ENCODE data around the gene TECPR2.
"Not testable (repeated sequence)": the region's sequence is repeated elsewhere in the genome, so short reads cannot be mapped to it uniquely, and the experiment has no call there.

TECPR2 gene

GRCh38 chr14:102510616-102511520 lies 148.1 kb downstream of the TECPR2 start:
- Histone ChIP-seq H3K4me3 (ENCODE audit: low read depth, low read length) (peak overlapping the region; percentile 81), H3K36me3 (ENCODE audit: control insufficient read depth, insufficient read depth, low read length) (peaks cover 10% of the 10 kb centered on the region), H3K9ac (ENCODE audit: low read length) (no peak overlapping the region), H3K27ac (ENCODE audit: low read depth, low read length) (no peak overlapping the region), H3K4me1 (ENCODE audit: control insufficient read depth, insufficient read depth, low read length) (peaks cover 21% of the 10 kb centered on the region), H3K27me3 (ENCODE audit: control insufficient read depth, insufficient read depth, low read length) (no peaks in the 10 kb centered on the region), H3K9me3 (ENCODE audit: control insufficient read depth, insufficient read depth, low read depth, low read length) (no peaks in the 10 kb centered on the region)

GRCh38 chr14:102511538-102511937 lies 148.8 kb downstream of the TECPR2 start:
- Histone ChIP-seq H3K27ac (ENCODE audit: low read depth, low read length) (no peak overlapping the region), H3K4me3 (ENCODE audit: low read depth, low read length) (no peak overlapping the region), H3K9me3 (ENCODE audit: control insufficient read depth, insufficient read depth, low read depth, low read length) (no peaks in the 10 kb centered on the region), H3K36me3 (ENCODE audit: control insufficient read depth, insufficient read depth, low read length) (peaks cover 3% of the 10 kb centered on the region), H3K27me3 (ENCODE audit: control insufficient read depth, insufficient read depth, low read length) (no peaks in the 10 kb centered on the region), H3K9ac (ENCODE audit: low read length) (no peak overlapping the region), H3K4me1 (ENCODE audit: control insufficient read depth, insufficient read depth, low read length) (peaks cover 24% of the 10 kb centered on the region)

- Histone ChIP-seq H3K4me1 (ENCODE audit: control insufficient read depth, insufficient read depth, low read length) (peaks cover 24% of the 10 kb centered on the region), H3K4me3 (ENCODE audit: low read depth, low read length) (no peak overlapping the region), H3K27me3 (ENCODE audit: control insufficient read depth, insufficient read depth, low read length) (0 out of 2 replicates have a peak, but pooled peaks cover 4% of the 10 kb centered on the region), H3K9me3 (ENCODE audit: control insufficient read depth, insufficient read depth, low read depth, low read length) (no peaks in the 10 kb centered on the region), H3K36me3 (ENCODE audit: control insufficient read depth, insufficient read depth, low read length) (no peaks in the 10 kb centered on the region), H3K27ac (ENCODE audit: low read depth, low read length) (no peak overlapping the region), H3K9ac (ENCODE audit: low read length) (no peak overlapping the region)
Measured at GRCh38 chr14:102512793-102513300, 150.1 kb downstream of the TECPR2 start.

GRCh38 chr14:102513899-102514772 lies 151.4 kb downstream of the TECPR2 start:
- Histone ChIP-seq H3K36me3 (ENCODE audit: control insufficient read depth, insufficient read depth, low read length) (no peaks in the 10 kb centered on the region), H3K27me3 (ENCODE audit: control insufficient read depth, insufficient read depth, low read length) (0 out of 2 replicates have a peak, but pooled peaks cover 4% of the 10 kb centered on the region), H3K9me3 (ENCODE audit: control insufficient read depth, insufficient read depth, low read depth, low read length) (no peaks in the 10 kb centered on the region), H3K4me3 (ENCODE audit: low read depth, low read length) (no peak overlapping the region), H3K27ac (ENCODE audit: low read depth, low read length) (no peak overlapping the region), H3K4me1 (ENCODE audit: control insufficient read depth, insufficient read depth, low read length) (peaks cover 16% of the 10 kb centered on the region), H3K9ac (ENCODE audit: low read length) (no peak overlapping the region)

- H3K27me3 ChIP-seq (ENCODE audit: control insufficient read depth, insufficient read depth, low read length), result 0 out of 2 replicates have a peak, but pooled peaks cover 4% of the 10 kb centered on the region
- no peaks in the 10 kb centered on the region for H3K9me3 ChIP-seq (ENCODE audit: control insufficient read depth, insufficient read depth, low read depth, low read length)
- H3K4me3 ChIP-seq (ENCODE audit: low read depth, low read length), result no peak overlapping the region
- H3K4me1 ChIP-seq (ENCODE audit: control insufficient read depth, insufficient read depth, low read length), result peaks cover 16% of the 10 kb centered on the region
- H3K9ac ChIP-seq (ENCODE audit: low read length), result no peak overlapping the region
- no peaks in the 10 kb centered on the region for H3K36me3 ChIP-seq (ENCODE audit: control insufficient read depth, insufficient read depth, low read length)
- no peak overlapping the region for H3K27ac ChIP-seq (ENCODE audit: low read depth, low read length)
Measured at GRCh38 chr14:102514987-102515733, 152.4 kb downstream of the TECPR2 start.

- 0 out of 2 replicates have a peak, but pooled peaks cover 2% of the 10 kb centered on the region for H3K4me1 ChIP-seq (ENCODE audit: control insufficient read depth, insufficient read depth, low read length)
- H3K9ac ChIP-seq (ENCODE audit: low read length), result peak overlapping the region; percentile 52
- peak overlapping the region; percentile 88 for H3K4me3 ChIP-seq (ENCODE audit: low read depth, low read length)
- 0 out of 2 replicates have a peak, but pooled peaks cover 4% of the 10 kb centered on the region for H3K27me3 ChIP-seq (ENCODE audit: control insufficient read depth, insufficient read depth, low read length)
- H3K36me3 ChIP-seq (ENCODE audit: control insufficient read depth, insufficient read depth, low read length), result no peaks in the 10 kb centered on the region
- H3K27ac ChIP-seq (ENCODE audit: low read depth, low read length), result peak overlapping the region; percentile 45; the same call in 1 of the 2 replicates
- no peaks in the 10 kb centered on the region for H3K9me3 ChIP-seq (ENCODE audit: control insufficient read depth, insufficient read depth, low read depth, low read length)
Measured at GRCh38 chr14:102516531-102517391, 154.0 kb downstream of the TECPR2 start.

- H3K9me3 ChIP-seq (ENCODE audit: control insufficient read depth, insufficient read depth, low read depth, low read length), result no peaks in the 10 kb centered on the region
- H3K9ac ChIP-seq (ENCODE audit: low read length), result peak overlapping the region; percentile 52
- H3K4me3 ChIP-seq (ENCODE audit: low read depth, low read length), result peak overlapping the region; percentile 88
- 0 out of 2 replicates have a peak, but pooled peaks cover 2% of the 10 kb centered on the region for H3K4me1 ChIP-seq (ENCODE audit: control insufficient read depth, insufficient read depth, low read length)
- H3K27me3 ChIP-seq (ENCODE audit: control insufficient read depth, insufficient read depth, low read length), result 0 out of 2 replicates have a peak, but pooled peaks cover 4% of the 10 kb centered on the region
- H3K27ac ChIP-seq (ENCODE audit: low read depth, low read length), result peak overlapping the region; percentile 45; the same call in 1 of the 2 replicates
- H3K36me3 ChIP-seq (ENCODE audit: control insufficient read depth, insufficient read depth, low read length), result no peaks in the 10 kb centered on the region
Measured at GRCh38 chr14:102517392-102518062, 154.8 kb downstream of the TECPR2 start.

- Histone ChIP-seq H3K9me3 (ENCODE audit: control insufficient read depth, insufficient read depth, low read depth, low read length) (no peaks in the 10 kb centered on the region), H3K36me3 (ENCODE audit: control insufficient read depth, insufficient read depth, low read length) (no peaks in the 10 kb centered on the region), H3K27ac (ENCODE audit: low read depth, low read length) (no peak overlapping the region), H3K4me1 (ENCODE audit: control insufficient read depth, insufficient read depth, low read length) (0 out of 2 replicates have a peak, but pooled peaks cover 2% of the 10 kb centered on the region), H3K27me3 (ENCODE audit: control insufficient read depth, insufficient read depth, low read length) (0 out of 2 replicates have a peak, but pooled peaks cover 4% of the 10 kb centered on the region), H3K9ac (ENCODE audit: low read length) (no peak overlapping the region), H3K4me3 (ENCODE audit: low read depth, low read length) (no peak overlapping the region)
Measured at GRCh38 chr14:102518063-102518648, 155.4 kb downstream of the TECPR2 start.

- not testable (repeated sequence) for H3K27me3 ChIP-seq (ENCODE audit: control insufficient read depth, insufficient read depth, low read length); H3K27ac ChIP-seq (ENCODE audit: low read depth, low read length); H3K9ac ChIP-seq (ENCODE audit: low read length); H3K36me3 ChIP-seq (ENCODE audit: control insufficient read depth, insufficient read depth, low read length); H3K9me3 ChIP-seq (ENCODE audit: control insufficient read depth, insufficient read depth, low read depth, low read length); H3K4me3 ChIP-seq (ENCODE audit: low read depth, low read length); H3K4me1 ChIP-seq (ENCODE audit: control insufficient read depth, insufficient read depth, low read length)
Measured at GRCh38 chr14:102519709-102520108, 157.0 kb downstream of the TECPR2 start.

Data from HUES6 (cell line).